Epithelial cell of esophagus (primary cell): Measurements from ENCODE around the gene CDH12.
"Not testable (repeated sequence)": the region's sequence is repeated elsewhere in the genome, so short reads cannot be mapped to it uniquely, and the experiment has no call there.

Experiments
- DNase-seq: peaks from one replicate; pipeline ENCODE4 v3.0.0; 2010; ENCODE audit warnings: low read depth
- H3K4me3 ChIP-seq: 2 replicates; pipeline ENCODE4 v1.5.1; 2011; ENCODE audit warnings: mild to moderate bottlenecking, low read length, control low read depth
- TF ChIP-seq, protein P1 (sequence below): IDR thresholded peaks from 2 replicates; pipeline ENCODE4 v1.5.1; 2011; ENCODE audit warnings: low read depth, mild to moderate bottlenecking, low read length, control low read depth, inconsistent platforms; ENCODE audit not compliant: insufficient read depth; ENCODE audit errors: missing control alignments

Gene CDH12

DNA sequence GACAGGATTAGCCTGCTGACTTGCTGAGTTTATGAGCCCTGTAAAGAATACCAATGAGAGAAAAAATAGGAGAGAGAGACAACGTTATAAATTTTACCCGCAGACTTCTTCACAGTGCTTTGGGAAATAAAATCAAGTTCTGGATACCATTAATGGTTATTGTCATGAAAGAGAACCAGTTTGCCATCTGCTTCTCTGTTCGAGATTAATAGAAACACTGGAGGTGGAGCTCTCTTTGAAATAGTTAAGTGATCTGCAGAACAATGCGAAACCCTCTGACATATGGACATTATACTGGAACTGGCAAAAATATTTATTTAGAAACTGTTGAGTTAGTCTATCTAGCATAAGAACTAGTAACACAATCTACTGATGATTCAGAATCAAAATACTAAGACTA is 500.7 kb downstream of the CDH12 start:
- TF ChIP-seq, protein P1, sequence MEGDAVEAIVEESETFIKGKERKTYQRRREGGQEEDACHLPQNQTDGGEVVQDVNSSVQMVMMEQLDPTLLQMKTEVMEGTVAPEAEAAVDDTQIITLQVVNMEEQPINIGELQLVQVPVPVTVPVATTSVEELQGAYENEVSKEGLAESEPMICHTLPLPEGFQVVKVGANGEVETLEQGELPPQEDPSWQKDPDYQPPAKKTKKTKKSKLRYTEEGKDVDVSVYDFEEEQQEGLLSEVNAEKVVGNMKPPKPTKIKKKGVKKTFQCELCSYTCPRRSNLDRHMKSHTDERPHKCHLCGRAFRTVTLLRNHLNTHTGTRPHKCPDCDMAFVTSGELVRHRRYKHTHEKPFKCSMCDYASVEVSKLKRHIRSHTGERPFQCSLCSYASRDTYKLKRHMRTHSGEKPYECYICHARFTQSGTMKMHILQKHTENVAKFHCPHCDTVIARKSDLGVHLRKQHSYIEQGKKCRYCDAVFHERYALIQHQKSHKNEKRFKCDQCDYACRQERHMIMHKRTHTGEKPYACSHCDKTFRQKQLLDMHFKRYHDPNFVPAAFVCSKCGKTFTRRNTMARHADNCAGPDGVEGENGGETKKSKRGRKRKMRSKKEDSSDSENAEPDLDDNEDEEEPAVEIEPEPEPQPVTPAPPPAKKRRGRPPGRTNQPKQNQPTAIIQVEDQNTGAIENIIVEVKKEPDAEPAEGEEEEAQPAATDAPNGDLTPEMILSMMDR: no peak
- no peak for DNase-seq
- no peak overlapping the region for H3K4me3 ChIP-seq

DNA sequence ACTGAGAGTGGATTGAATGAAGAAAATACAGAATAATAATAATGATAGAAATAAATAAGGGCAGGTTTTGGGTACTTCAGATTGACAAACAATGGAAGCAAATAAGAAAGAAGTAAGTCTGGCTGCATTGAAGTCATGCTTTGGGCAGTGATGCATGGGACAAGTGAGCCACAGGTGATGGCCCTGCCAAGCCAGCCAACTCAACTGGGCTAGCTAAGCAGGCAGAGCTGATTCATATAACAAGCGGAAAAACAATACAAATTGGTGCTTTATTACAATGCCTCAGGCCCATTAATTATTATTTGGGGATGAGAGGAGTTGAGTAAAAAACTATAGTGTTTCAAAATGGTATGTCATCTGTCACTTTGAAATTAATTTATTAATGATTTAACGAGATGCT is 502.0 kb downstream of the CDH12 start:
- TF ChIP-seq, protein P1: no peak
- DNase-seq: no peak
- no peak overlapping the region for H3K4me3 ChIP-seq

DNA sequence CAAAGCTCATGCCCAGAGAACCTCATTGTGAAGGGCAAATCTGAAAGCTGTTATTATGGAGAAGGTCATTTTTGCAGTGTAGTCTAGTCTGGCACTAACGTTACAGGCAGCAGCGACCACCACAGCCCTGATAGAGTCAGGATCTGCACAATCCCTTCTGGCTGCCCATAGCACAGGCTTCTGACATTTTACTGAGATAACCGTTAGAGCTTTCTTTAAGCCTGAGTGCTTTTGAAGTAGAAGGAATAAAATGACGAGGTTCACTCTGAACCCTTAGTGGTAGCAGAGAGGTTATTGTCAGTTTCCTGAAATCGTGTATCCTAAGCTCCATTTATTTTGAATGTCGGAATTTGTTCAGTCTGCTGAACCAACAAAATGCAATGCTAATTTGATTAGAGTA is 505.1 kb downstream of the CDH12 start:
- no peak overlapping the region for H3K4me3 ChIP-seq
- DNase-seq: no peak

GRCh38 chr5:22344000-22344399 is 509.1 kb downstream of the CDH12 start:
- no peak for DNase-seq
- TF ChIP-seq, protein P1: no peak
- no peak overlapping the region for H3K4me3 ChIP-seq

More for the DNA sequence above, 505.1 kb downstream of the CDH12 start:
- TF ChIP-seq, protein P1: no peak

GRCh38 chr5:22341406-22341805 is 511.7 kb downstream of the CDH12 start:
- H3K4me3 ChIP-seq: no peak overlapping the region
- TF ChIP-seq, protein P1: no peak
- no peak for DNase-seq

DNA sequence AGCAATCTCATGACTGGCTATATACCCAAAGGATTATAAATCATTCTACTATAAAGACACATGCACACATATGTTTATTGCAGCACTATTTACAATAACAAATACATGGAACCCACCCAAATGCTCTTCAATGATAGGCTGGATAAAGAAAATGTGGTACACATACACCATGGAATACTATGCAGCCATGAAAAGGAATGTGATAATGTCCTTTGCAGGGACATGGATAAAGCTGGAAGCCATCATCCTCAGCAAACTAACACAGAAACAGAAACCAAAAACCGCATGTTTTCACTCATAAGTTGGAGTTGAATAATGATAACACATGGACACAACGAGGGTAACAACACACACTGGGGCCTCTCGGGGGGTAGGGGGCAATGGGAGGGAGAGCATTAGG is 520.2 kb downstream of the CDH12 start:
- DNase-seq, H3K4me3 ChIP-seq: not testable (repeated sequence)

DNA sequence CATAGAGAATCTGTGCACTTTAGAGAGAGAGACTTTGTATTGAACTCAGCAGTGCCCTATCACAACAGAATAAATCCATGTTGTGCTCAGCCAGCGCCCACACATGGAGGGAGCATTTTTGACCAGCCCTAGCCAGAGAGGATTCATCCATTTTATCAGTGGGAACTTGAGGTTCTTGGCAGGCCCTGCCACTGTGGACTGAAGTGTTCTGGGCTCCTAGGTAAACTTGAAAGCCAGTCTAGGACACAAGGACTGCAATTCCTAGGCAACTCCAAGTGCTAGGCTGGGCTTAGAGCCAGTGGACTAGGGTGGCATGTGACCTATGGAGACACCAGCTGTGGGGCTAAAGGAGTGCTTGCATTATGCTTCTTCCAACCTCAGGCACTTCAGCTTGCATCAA is 523.5 kb downstream of the CDH12 start:
- no peak for DNase-seq
- TF ChIP-seq, protein P1: no peak
- H3K4me3 ChIP-seq: no peak overlapping the region

GRCh38 chr5:22319798-22320197 is 533.3 kb downstream of the CDH12 start:
- DNase-seq: no peak
- TF ChIP-seq, protein P1: no peak
- no peak overlapping the region for H3K4me3 ChIP-seq
